Right renal cortex interstitium (tissue), 3 donors: ENCODE data around the gene HAUS6. TPM values are rescaled to one million over a fixed set of nuclear protein-coding genes. Genes with fewer than 3 reads are reported as not detected.
"Not testable (repeated sequence)": the region's sequence is repeated elsewhere in the genome, so short reads cannot be mapped to it uniquely, and the experiment has no call there.

ENCODE experiments used
- DNase-seq, 3 donors: peaks; one replicate each; pipeline ENCODE4 v3.0.0-alpha.2; 2013; ENCODE audit warnings: low read depth in 3 of 3, low spot score in 2 of 3
- polyA plus RNA-seq, 3 donors: library from polyadenylated mRNA; unstranded; fragments of 120-200 nt; gene quantifications; one replicate each; pipeline ENCODE4 v1.2.1, GENCODE V29; 2013; ENCODE audit not compliant: insufficient read length in 3 of 3

HAUS6 gene
- polyA plus RNA-seq = 10 to 100 TPM; 18.3 to 22.5 (median 18.5) TPM

- peak; percentile 89 to 95 (median 94) for DNase-seq
These were observed at the start of gene HAUS6 for GRCh38 chr9:19102631-19103345. Gene HAUS6 (minus strand): TSS chr9:19102904. CDS start chr9:19102651, 253 bp downstream.

GRCh38 chr9:19152160-19152498 is 49.4 kb upstream of the HAUS6 start:
- not testable (repeated sequence) for DNase-seq

- DNase-seq = no peak
These were observed 48.9 kb upstream of the HAUS6 start for GRCh38 chr9:19151425-19152159.

GRCh38 chr9:19149230-19149629 is 46.5 kb upstream of the HAUS6 start:
- DNase-seq = no peak

- no peak for DNase-seq
These were observed 45.5 kb upstream of the HAUS6 start for GRCh38 chr9:19148187-19148586.

- no peak for DNase-seq
These were observed 43.8 kb upstream of the HAUS6 start for GRCh38 chr9:19146441-19147024.

- no peak for DNase-seq
These were observed 43.2 kb upstream of the HAUS6 start for GRCh38 chr9:19145881-19146280.

- no peak for DNase-seq
These were observed 37.6 kb upstream of the HAUS6 start for GRCh38 chr9:19140259-19140658.

GRCh38 chr9:19138084-19138483 is 35.4 kb upstream of the HAUS6 start:
- DNase-seq = no peak

- DNase-seq = no peak
These were observed 34.6 kb upstream of the HAUS6 start for GRCh38 chr9:19137282-19137681.

- no peak for DNase-seq
These were observed 33.4 kb upstream of the HAUS6 start for GRCh38 chr9:19136129-19136528.

- no peak for DNase-seq
These were observed 31.0 kb upstream of the HAUS6 start for GRCh38 chr9:19133549-19134345.

GRCh38 chr9:19130436-19130835 is 27.7 kb upstream of the HAUS6 start:
- no peak for DNase-seq

GRCh38 chr9:19127871-19128500 is 25.3 kb upstream of the HAUS6 start:
- peak in 2 of 3 donors; percentile 27 to 36 for DNase-seq

- no peak for DNase-seq
These were observed 21.7 kb upstream of the HAUS6 start for GRCh38 chr9:19124430-19124793.

GRCh38 chr9:19122490-19123042 is 19.9 kb upstream of the HAUS6 start:
- no peak for DNase-seq

- no peak for DNase-seq
These were observed 18.2 kb upstream of the HAUS6 start for GRCh38 chr9:19120877-19121276.

- DNase-seq = no peak
These were observed 17.2 kb upstream of the HAUS6 start for GRCh38 chr9:19119801-19120440.

GRCh38 chr9:19119246-19119645 is 16.5 kb upstream of the HAUS6 start:
- no peak for DNase-seq
